ENCODE measurements around the gene MRPL54. TPM values are rescaled to one million over a fixed set of nuclear protein-coding genes. Genes with fewer than 3 reads are reported as not detected.

Gene MRPL54
- polyA plus RNA-seq, 1 donor (not counting 4 experiments of a cell fraction or from before 2014, with no cell fraction given): 27.0 TPM

DNA sequence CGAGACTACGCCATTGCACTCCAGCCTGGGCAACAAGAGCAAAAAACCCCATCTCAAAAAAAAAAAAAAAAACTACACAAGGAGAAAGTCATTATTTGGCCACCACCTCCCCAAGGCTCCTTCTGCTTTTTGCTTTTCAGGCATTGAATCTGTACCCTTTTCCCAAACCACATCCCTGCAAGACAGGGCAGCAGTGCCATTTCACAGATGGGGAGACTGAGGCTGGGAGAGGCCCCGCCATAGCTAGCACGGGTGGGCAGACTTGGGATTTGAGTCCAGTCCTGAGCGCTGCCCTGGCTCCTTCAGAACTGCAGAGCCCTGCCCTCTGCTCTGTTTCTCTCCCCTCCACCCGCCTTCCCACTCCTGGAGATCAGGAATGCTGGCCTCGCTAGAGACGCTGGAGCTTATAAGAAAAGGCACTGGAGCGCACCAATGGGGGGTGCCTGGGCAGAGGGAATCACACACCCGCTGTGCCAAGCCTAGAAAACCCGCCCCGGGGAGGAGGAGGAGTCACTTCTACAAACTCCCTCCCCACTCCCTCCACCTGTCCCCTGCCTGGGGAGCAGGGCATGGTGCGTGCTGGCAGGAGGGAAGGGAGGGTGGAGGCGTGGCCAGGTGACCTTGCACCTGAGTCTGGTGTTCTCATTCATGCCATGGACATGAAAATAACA lies 36.7 kb upstream of the MRPL54 start:
- Histone ChIP-seq H3K4me1 (ENCODE audit: control insufficient read depth, extremely low read depth, insufficient read depth, low read length) (no peaks in the 10 kb centered on the region), H3K4me2 (ENCODE audit: control insufficient read depth, extremely low read depth, insufficient read depth, low read depth, low read length) (no peak overlapping the region), H3K27me3 (ENCODE audit: control insufficient read depth, extremely low read depth, insufficient read depth, low read length) (peaks cover 31% of the 10 kb centered on the region), H4K20me1 (ENCODE audit: control insufficient read depth, extremely low read depth, insufficient read depth, low read length) (no peaks in the 10 kb centered on the region), H3K9ac (ENCODE audit: control insufficient read depth, extremely low read depth, insufficient read depth, low read length) (no peak overlapping the region), H2AFZ (ENCODE audit: control insufficient read depth, low read length) (no peak overlapping the region), H3K36me3 (ENCODE audit: control insufficient read depth in 2 of 2, extremely low read depth in 1 of 2, insufficient read depth in 2 of 2, low read length in 2 of 2) (no peaks in the 10 kb centered on the region), H3K9me3 (ENCODE audit: control insufficient read depth, low read depth, low read length) (no peaks in the 10 kb centered on the region), H3K27ac (ENCODE audit: control insufficient read depth, insufficient read depth, low read length) (no peak overlapping the region), H3K79me2 (ENCODE audit: control insufficient read depth, insufficient read depth, low read length) (no peaks in the 10 kb centered on the region), H3K4me3 (ENCODE audit: control insufficient read depth in 2 of 3, extremely low read depth in 1 of 3, insufficient read depth in 2 of 3, low read depth in 1 of 3, low read length in 3 of 3) (no peak overlapping the region), H3K9me1 (ENCODE audit: control insufficient read depth, extremely low read depth, insufficient read depth, low read length) (no peaks in the 10 kb centered on the region)
- no peak for FAIRE-seq
- TF ChIP-seq CTCF (optimal IDR thresholded peaks at IDR 0.05 in 1 of 3, IDR thresholded peaks at IDR 0.05 in 1 of 3, conservative IDR thresholded peaks at IDR 0.05 in 1 of 3; ENCODE audit: extremely low read depth in 1 of 3, insufficient read depth in 2 of 3, low read length in 3 of 3): no peak
- no peak for TF ChIP-seq EZH2 (IDR thresholded peaks at IDR 0.05; ENCODE audit: low read length)
- dilution Hi-C loops (cut with MboI; ENCODE audit: extremely low pct_ligation_motif_present, low sequenced_read_pairs): no loop called here
- no peak for DNase-seq (ENCODE audit: low read depth, low spot score)

GRCh38 chr19:3730457-3730958 lies 32.0 kb upstream of the MRPL54 start:
- Histone ChIP-seq H3K36me3 (ENCODE audit: control insufficient read depth in 2 of 2, extremely low read depth in 1 of 2, insufficient read depth in 2 of 2, low read length in 2 of 2) (no peaks in the 10 kb centered on the region), H3K27ac (ENCODE audit: control insufficient read depth, insufficient read depth, low read length) (no peak overlapping the region), H2AFZ (ENCODE audit: control insufficient read depth, low read length) (no peak overlapping the region), H3K4me1 (ENCODE audit: control insufficient read depth, extremely low read depth, insufficient read depth, low read length) (no peaks in the 10 kb centered on the region), H4K20me1 (ENCODE audit: control insufficient read depth, extremely low read depth, insufficient read depth, low read length) (no peaks in the 10 kb centered on the region), H3K9ac (ENCODE audit: control insufficient read depth, extremely low read depth, insufficient read depth, low read length) (no peak overlapping the region), H3K9me1 (ENCODE audit: control insufficient read depth, extremely low read depth, insufficient read depth, low read length) (no peaks in the 10 kb centered on the region), H3K4me2 (ENCODE audit: control insufficient read depth, extremely low read depth, insufficient read depth, low read depth, low read length) (no peak overlapping the region), H3K79me2 (ENCODE audit: control insufficient read depth, insufficient read depth, low read length) (no peaks in the 10 kb centered on the region), H3K27me3 (ENCODE audit: control insufficient read depth, extremely low read depth, insufficient read depth, low read length) (peaks cover 8% of the 10 kb centered on the region), H3K9me3 (ENCODE audit: control insufficient read depth, low read depth, low read length) (no peaks in the 10 kb centered on the region), H3K4me3 (ENCODE audit: control insufficient read depth in 2 of 3, extremely low read depth in 1 of 3, insufficient read depth in 2 of 3, low read depth in 1 of 3, low read length in 3 of 3) (no peak overlapping the region)
- FAIRE-seq (no peak), DNase-seq (ENCODE audit: low read depth, low spot score) (no peak)
- TF ChIP-seq CTCF (optimal IDR thresholded peaks at IDR 0.05 in 1 of 3, IDR thresholded peaks at IDR 0.05 in 1 of 3, conservative IDR thresholded peaks at IDR 0.05 in 1 of 3; ENCODE audit: extremely low read depth in 1 of 3, insufficient read depth in 2 of 3, low read length in 3 of 3) (no peak), EZH2 (IDR thresholded peaks at IDR 0.05; ENCODE audit: low read length) (no peak)
- dilution Hi-C loops (cut with MboI; ENCODE audit: extremely low pct_ligation_motif_present, low sequenced_read_pairs): no loop called here

Measured in keratinocyte (primary cell).